GM19455 (cell line): ENCODE results near the gene TSEN54.

Experiments used
- ATAC-seq: cut with Tn5 transposase; IDR thresholded peaks from one replicate; pipeline ENCODE4 v1.9.1; 2021; ENCODE audit not compliant: unreplicated experiment

Gene TSEN54

GRCh38 chr17:75488693-75489510 lies 27.4 kb upstream of the TSEN54 start:
- ATAC-seq: no peak

DNA sequence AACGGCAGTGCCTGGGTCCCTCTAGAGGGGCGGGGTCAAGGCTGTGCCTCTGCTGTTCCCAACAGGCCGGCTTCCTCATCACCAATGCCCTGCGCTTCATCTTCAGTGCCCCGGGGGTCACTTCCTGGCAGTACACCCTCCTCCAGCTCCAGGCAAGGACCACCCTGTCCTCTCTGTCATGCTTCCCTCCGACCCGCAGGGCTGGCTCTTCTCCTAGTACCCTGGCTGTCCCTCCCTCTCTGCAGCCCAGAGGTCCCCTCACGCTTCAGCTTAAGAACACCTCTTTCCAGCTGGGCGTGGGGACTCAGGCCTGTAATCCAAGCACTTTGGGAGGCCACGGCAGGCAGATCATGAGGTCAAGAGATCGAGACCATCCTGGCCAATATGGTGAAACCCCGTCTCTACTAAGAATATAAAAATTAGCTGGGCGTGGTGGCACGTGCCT lies 26.8 kb upstream of the TSEN54 start:
- ATAC-seq: no peak

DNA sequence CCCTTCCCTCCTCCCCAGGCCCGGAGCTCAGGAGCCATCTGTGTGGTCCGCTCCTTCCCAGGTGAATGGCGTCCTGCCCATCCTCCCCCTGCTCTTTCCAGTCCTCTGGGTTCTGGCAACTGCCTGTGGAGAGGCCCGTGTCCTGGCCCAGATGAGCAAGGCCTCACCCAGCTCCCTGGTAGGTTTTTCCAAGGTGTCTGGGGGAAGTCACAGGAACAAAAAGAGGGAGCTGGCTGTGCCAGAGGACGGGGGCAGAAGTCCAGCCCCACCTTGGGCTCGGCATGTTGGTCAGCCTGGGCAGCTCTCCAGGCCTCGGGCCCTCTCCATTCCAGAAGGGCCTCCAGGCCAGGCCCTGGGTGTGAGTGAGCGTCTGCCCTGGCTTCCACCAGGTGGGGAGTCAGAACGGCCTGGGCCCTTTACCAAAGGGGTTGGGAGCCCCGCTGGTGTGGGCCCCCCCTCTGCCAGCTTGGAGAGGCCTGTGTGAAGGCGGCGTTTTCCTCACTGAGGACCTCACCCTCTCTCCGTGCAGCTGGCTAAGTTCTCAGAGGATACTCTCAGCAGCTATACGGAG lies 26.1 kb upstream of the TSEN54 start:
- ATAC-seq: no peak

- no peak for ATAC-seq
Measured at GRCh38 chr17:75490953-75491649, 25.2 kb upstream of the TSEN54 start.

- no peak for ATAC-seq
Measured at GRCh38 chr17:75491680-75492079, 24.6 kb upstream of the TSEN54 start.

GRCh38 chr17:75492555-75493168 lies 23.7 kb upstream of the TSEN54 start:
- ATAC-seq: no peak

DNA sequence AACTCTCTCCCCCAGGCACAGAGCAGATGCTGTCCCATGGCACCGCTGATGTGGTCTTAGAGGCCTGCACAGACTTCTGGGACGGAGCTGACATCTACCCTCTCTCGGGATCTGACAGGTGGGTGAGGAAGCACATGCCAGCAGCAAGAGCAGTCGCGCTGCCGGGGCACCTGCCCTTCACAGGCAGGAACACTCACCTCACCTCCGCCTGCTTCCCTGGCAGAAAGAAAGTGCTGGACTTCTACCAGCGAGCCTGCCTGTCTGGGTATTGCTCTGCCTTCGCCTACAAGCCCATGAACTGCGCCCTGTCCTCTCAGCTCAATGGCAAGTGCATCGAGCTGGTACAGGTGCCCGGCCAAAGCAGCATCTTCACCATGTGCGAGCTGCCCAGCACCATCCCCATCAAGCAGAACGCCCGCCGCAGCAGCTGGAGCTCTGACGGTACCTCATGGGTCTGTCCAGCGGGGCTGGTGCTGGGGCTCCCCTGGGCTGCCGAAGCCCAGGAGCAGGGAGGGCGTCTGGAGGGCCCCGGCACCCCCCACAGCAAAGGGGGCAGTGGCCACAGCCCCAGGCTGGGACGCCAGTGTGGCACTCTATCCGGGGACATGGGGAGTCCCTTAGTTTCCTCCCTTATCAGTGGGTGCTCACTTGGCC lies 22.7 kb upstream of the TSEN54 start:
- ATAC-seq: no peak

- ATAC-seq: no peak
Measured at GRCh38 chr17:75494326-75494877, 21.9 kb upstream of the TSEN54 start.

GRCh38 chr17:75496005-75496404 lies 20.3 kb upstream of the TSEN54 start:
- no peak for ATAC-seq

DNA sequence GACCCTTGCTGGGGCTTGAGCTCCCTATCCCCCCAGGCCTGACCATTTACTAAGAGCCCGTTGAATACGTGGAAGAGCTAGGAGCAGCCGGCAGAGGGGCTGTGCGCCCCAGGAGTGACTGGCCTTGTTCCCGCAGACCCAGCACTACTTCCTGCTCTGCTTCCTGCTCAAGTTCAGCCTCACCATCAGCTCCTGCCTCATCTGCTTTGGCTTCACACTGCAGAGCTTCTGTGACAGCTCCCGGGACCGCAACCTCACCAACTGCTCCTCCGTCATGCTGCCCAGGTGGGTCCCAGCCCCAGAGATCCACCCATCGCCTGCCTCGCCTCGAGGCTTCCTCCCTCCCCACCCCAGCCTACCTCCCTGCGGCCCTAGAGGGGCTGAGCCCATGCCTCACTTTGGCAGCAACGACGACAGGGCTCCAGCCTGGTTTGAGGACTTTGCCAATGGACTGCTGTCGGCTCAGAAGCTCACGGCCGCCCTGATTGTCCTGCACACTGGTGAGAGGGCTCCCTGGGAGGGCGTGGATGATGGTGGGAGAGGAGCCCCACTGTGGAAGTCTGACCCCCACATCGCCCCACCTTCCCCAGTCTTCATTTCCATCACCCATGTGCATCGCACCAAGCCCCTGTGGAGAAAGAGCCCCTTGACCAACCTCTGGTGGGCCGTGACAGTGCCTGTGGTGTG lies 18.1 kb upstream of the TSEN54 start:
- ATAC-seq: no peak

GRCh38 chr17:75498726-75499213 lies 17.6 kb upstream of the TSEN54 start:
- no peak for ATAC-seq

DNA sequence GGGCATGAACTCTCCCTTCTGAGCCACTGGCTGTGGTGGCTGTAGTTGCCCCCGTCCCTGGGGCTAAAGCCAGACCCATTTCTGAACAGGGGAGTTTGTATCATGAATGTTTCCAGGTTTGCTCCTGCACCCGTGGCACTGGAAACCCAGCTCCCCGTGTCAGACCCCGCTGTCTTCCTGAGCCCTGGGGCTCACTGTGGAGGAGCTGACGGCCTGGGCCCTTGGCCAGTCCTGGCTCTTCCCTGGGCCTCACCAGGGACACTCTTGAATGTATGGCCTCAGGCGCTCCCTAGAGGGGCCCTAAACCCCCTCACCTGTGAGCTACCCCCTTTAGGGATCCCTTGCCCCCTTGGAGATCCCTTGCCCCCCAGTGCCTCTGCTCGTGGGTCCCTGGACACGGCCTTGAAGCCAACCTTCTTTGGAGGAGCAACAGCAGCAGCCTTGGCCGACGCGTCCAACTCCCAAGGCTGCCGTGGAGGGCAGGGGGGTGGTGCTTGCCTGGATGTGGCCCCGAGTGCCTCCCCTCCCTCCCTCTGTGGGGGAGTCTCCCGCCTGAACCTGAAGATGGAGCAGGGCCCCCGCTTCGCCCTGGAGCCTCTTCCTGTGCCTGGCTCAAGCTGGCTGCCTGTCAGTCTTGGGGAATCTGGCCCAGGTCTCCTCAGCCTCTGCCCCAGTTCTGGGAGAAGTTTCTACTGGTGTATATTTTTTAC lies 16.9 kb upstream of the TSEN54 start:
- ATAC-seq: no peak

DNA sequence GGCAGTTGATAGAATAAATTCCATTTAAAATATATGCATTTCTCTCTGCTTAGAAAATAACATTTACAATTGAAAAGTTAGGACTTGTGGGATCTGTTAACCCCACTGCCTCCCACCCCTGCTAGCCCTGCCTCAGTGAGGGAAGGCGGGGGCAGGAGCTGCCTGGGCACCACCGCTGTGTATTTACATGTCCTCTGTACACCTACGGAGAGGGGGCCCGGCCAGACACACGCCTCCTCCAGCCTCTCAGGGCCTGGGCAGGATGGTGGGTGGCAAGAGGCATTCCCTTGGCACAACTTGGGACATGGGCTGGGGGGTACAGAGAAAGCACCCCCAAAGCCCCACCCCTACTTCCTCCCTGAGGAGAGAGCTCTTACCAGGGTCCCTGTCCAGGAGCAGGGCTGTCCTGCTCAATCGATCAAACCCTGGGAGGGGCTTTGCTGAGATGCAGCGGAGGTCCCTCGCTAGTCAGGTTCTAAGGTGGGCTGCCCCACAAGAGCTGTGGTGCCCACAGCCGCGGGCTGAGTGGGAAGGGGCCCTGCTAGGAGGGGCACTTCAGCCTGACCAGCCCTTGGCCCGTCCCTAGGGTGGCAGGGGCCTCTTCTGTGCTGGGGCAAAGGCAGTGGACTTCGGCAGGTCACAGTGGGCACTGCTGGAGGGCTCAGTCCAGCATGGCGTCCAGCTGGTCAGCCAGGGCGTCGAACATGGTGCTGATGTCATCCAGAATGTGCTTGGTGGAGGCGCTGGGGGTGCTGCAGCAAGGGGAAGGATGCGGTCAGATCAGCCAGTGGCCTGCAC lies 15.7 kb upstream of the TSEN54 start:
- ATAC-seq: no peak

- ATAC-seq: no peak
Measured at GRCh38 chr17:75501378-75502071, 14.8 kb upstream of the TSEN54 start.

- ATAC-seq: no peak
Measured at GRCh38 chr17:75502072-75502720, 14.1 kb upstream of the TSEN54 start.

GRCh38 chr17:75502721-75503329 lies 13.5 kb upstream of the TSEN54 start:
- ATAC-seq: no peak

- no peak for ATAC-seq
Measured at GRCh38 chr17:75503337-75503950, 12.9 kb upstream of the TSEN54 start.
